HG02981 (cell line): ENCODE results near the gene SARDH.
"Not testable (repeated sequence)": the region's sequence is repeated elsewhere in the genome, so short reads cannot be mapped to it uniquely, and the experiment has no call there.

Experiments used
- ATAC-seq: cut with Tn5 transposase; IDR thresholded peaks from one replicate; pipeline ENCODE4 v1.9.1; 2021; ENCODE audit warnings: mild to moderate bottlenecking, moderate library complexity; ENCODE audit not compliant: unreplicated experiment

The SARDH gene

DNA sequence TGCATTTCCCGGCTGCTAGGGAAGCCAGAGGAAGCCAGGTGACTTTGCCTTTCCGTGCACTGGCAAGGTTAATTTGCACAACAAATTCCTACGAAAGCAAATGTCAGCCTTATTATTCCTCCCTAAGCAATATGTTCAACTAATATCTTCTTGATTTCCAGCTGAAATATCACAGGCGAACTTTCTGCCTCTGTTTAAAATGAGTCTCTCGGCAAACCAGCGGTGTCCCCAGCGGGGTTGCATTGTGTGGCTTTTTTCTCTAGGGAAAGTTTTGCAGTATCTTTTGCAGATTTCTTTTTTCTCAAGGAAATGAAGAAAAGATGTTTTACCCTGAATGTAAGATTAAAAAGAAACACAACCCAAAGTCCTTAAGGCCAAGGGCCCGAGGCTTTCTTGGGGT, 100.1 kb downstream of the SARDH start:
- no peak for ATAC-seq

DNA sequence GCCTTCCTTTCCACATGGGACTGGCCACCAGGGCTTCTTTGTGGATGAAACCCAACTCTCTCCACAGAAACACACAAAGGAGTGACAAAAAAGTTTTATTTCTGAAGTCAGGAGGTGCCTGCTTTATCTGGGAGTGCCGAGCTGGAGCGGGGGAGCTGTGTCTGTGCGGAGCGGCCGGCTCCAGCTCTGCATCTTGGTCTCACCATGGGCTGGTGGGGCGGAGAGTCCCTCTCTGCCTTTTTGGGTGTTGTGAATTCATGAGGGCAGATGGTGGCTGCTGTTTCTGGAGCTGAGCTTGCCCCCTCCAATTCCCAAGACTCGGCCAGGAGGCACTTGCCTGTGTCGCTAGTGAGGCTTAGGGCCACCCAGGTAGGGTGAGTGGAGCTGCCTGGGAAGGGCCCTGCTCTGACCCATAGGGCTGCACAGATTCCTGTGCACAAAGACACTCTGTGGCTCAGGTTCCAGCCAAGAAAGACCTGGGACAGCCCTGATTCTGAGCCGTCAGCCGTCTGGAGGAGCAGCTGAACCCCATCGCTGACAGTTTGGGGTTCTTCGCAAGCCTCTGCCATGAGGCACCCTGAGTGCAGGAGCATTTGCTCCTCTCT, 100.6 kb downstream of the SARDH start:
- no peak for ATAC-seq

DNA sequence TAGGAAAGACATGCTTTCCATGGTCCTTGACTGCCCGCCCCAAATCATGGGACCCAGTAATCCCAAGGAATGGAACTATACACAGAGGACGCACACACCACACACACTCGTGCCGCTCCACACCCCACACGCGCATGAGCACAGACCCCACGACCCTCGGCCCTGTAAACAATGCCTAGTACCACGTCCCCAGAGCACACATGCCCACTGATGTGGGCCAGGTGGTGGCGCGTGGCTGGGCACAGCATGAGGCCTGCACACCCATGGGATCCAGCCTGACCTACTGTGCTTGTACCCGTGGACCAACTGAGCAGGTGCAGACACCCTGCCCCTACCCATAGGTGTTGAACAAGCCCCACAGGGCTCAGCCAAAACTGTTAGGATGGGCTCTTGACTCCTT, 101.2 kb downstream of the SARDH start:
- no peak for ATAC-seq

DNA sequence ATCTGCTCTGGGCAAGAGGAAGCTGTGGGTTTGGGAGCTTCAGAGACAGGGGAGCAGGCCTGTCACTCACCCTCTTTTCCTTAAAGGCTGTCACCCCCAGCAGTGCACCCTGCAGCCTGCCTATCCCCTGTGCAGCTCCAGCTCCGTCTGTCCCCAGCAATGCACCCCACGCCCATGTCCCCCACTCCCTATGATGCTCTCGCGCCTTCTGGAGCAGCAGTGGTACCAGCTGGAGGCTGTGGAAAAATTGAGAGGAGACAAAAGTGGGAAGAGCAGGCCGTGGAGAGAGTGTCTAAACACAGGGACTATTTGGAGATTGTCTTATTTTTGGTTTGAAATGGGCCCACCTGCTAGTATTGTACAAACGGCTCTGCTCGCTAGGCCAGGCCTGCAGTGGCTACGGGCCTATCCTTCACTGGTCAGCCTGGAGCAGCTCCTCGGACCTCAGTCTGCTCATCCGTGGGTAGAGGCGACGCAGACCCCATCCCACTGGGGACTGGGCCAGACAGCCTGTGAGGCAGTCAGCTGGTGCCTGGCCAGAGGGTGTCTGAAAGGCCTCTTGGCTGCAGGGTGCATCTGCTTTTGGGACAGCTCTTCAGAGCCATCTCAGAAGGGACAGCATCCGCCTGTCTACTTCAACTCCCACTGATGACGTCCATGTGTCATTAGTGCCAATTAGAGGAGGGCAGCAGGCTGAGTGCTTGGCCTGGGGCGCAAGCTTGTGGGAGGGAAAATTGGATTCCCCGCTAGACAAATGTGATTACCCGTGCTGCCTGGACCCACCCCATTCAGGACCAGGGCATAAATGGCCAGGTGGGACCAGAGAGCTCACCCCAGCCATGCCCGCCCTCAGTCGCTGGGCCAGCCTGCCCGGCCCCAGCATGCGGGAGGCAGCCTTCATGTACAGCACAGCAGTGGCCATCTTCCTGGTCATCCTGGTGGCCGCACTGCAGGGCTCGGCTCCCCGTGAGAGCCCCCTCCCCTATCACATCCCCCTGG, 102.3 kb downstream of the SARDH start, which contains the start of gene DBH:
DBH (plus strand) TSS at position 831 of the 999 bp plus-strand sequence; CDS start at position 840, 9 bp downstream.
- no peak for ATAC-seq

DNA sequence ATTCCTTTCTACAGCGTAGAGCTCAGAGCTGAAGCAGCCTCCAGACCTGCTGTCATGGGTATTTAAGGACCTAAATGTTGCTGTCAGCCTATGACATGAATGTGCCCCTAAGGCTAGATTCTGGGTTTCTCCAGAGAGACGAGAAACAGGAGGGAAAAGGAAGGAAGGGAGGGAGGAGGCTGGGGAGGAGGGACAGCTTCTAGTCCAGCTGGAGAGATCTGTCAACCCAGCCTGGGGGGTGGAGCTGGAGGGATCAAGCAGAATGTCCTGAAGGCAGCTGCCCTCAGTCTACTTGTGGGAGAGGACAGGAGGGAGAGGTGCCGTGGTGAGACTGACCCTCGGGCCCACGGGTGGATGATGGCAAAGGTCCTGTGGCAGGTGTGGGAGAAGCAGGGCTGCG, 103.1 kb downstream of the SARDH start:
- no peak for ATAC-seq

DNA sequence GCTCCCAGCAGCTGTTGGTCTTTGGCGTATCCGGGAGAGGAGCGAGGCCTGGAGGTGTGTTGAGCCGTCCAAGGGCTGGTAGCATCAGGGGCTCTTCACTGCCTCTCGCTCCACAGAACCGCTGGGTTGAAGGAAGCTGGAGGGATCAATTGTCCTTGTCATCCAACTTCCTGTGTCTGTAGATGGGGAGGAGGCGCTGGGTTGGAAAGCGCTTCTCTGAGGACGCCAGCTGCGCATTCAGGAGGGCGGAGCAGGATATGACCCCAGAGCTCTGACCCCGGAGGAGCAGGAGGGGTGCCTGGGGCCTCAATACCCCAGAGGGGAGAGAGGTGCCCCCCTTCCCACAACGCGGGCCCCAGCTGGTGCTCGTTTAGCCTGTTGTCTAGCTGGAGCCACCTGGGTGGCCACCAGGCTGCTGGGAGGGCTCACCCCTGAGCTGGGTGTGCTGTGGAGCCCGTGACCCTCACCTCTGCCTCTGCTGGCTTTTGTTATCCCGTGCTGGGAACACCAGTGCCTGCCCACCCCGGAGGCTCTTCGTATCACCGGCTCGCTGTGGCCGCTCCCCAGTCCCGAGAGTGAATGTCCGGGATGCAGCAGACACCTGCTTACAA, 104.0 kb downstream of the SARDH start:
- no peak for ATAC-seq

DNA sequence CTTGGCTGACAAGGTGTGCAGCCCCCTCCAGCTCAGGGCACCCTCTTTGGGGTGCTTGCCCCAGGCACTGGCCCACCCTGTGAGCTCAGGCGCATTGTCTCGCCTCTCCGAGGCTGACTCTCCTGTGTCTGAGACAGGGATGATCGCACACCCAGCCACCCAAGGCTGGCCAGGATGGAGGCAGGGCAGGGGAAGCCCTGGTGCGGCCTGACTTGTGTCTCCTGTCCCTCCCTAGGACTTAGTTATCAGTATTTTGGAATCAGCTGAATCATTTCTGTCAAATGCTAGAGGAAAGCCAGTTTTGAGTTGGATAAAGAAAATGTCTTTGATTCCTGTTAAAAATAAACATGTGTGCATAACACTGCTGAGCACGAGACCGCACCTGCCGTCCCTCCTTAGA, 104.5 kb downstream of the SARDH start:
- no peak for ATAC-seq

DNA sequence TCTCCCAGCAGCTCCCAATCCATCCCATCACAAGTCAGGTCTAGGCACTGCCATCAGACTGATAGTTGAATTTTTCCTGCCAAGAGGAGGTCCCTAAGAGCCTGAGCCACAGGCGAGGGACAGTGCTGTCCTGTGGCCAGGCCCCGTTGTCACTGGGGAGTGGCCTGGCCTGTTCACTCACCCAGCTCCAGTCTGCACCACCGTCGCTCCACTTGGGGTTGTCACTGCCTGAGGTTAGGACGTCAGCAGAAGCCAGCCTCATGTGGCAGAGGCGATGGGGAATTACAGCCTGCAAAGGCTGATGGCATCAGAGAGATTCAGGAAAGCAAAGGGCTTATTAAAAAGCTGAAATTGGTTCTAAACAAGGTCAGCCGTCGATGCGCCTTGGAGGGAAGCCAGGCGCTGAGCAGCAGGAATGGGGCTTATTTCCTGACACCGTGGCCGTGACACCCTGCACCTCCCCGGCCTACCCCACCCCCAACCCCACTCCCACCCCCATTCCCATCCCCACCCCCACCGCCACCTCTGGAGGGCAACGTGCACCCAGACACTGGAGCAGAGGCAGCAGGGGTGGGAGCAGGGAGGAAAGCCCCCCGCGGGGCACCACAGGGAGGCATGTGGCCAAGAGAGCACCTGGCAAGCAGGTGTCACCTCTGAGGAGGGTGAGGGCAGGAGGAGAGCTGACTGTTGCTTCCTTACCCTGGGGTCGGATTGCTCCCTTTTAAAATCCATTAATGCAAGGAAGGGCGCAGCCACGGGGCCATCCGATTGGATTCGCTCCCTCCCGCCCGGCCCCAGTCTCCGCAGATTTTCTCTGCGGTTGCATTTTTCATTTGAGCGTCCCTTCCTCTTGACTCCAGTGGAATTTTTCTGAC, 105.1 kb downstream of the SARDH start:
- no peak for ATAC-seq

DNA sequence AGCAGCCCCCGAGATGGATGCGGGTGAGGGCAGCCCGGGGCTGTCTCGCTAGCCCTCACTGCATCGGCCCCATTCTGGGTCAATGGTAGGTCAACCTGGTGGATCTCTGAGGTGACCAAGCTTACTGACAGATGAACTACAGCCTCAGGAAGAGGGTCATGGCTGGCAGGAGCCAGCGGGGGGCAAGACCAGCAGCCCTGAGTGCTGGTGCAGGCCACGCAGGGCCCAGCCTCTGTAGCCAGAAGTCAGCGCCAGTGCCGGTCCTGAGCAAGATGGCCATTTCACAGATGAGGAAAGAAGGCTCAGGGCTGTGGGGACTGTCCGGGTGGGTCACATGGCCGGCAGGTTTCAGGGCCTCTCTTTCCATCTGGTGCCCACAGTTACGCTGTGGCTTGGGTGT, 107.0 kb downstream of the SARDH start:
- ATAC-seq: no peak

DNA sequence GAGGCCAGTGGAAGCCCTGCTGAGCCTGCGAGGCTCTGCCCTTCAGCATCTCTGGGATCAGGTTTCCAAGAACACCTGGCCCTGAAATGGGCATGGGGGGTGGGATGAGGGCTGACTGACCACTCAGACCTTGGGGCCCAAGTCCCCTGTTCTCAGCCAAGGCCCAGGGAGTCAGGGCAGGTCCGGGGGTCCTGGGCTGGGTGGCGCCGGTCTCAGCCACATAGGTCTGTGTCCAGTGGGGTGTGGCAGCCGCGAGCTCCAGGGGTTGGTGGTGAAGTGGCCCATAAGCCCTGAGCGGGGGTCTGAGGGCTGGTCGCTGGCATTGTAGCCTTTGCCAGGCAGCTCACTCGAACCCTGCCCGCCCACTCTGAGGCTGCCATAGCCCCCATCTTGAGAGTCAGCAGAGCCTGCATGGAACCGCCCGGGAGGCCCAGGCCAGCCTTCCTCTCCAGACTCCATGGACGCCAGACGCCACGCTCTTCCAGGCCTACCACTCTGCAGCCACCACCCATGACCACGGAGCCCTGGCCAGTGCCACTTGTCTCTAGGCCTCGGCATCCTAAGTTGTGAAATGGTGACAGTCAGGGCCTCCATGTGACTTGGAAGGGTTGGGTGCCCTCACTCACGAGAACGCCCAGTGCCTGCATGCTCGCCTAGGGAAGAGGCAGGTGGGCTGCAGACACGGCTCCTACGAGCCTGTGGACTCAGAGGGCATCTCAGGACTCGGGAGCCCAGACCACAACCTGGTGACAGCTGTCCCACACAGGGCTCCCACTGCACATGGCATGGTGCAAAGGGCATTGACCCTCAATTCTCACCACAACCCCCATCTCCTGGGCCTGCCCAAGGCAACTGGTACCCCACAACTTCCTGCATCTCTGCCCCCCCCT, 108.7 kb downstream of the SARDH start:
- no peak for ATAC-seq

DNA sequence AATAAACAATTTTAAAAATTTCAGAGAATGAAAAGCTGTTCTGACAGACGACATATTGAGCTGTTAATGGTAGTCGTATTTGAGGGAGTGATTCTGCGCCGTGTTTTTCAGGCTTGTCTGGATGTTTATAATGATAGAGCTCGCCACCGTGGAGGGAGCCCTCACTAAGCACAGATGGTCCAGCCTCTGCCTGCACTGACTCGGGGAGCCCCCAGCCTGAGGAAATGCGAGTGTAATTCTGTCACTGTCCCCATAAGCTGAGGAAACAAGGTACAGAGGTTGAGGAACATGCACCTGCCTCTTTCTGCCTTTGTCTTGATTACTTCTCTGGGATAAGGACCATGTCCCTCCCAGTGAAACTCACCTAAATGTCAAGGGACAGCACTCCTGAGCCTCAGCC, 109.4 kb downstream of the SARDH start:
- no peak for ATAC-seq

DNA sequence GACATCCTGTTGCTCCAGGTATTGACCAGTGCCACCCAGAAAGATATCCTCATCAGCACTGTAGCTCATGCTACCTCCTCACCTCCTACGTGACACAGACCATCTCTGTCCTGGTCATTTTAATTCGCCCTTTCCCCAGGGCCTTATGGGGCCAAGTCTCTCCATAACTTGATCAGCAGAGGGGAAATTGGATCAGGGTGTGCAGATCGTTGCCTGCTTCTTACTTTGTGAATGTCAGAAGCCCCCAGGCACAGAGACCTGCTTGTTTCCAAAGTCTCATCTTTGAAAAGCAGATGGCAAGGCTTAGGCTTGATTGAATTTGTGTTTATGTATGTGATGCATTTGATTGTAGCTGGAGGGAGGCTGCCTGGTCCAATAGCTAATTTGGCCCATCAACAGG, 110.8 kb downstream of the SARDH start:
- no peak for ATAC-seq

DNA sequence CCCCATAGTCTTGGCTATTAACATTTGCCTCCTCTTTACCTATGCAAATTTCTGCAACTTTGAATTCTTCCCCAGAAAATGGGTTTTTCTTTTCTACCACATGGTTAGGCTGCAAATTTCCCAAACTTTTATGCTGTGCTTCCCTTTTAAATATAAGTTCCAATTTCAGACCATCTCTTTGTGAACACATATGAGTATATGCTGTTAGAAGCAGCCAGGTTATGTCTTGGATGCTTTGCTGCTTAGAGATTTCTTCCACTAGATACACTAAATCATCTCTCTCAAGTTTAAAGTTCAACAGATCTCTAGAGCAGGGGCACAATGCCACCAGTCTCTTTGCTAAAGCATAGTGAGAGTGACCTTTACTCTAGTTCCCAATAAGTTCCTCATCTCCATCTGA, 112.1 kb downstream of the SARDH start:
- ATAC-seq: not testable (repeated sequence)

DNA sequence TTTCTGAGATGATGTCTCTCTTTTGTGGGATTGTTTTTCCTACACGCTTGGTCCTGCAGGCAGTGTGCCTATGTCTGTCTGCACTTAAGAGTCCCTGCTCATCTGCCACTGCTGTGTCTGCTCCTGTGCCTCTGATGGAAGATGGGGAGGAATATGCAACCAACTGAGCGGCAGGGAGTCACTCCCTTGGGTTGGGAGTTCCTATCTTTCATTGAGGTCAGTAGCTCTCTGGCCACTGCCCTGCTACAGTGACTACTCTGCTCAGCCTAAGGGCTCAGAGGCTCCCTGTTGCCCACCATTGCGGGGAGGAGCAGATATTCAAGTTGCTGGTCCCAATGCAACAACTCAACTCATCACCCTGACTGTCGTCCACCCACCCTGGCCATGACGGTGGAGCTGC, 115.6 kb downstream of the SARDH start:
- ATAC-seq: no peak

DNA sequence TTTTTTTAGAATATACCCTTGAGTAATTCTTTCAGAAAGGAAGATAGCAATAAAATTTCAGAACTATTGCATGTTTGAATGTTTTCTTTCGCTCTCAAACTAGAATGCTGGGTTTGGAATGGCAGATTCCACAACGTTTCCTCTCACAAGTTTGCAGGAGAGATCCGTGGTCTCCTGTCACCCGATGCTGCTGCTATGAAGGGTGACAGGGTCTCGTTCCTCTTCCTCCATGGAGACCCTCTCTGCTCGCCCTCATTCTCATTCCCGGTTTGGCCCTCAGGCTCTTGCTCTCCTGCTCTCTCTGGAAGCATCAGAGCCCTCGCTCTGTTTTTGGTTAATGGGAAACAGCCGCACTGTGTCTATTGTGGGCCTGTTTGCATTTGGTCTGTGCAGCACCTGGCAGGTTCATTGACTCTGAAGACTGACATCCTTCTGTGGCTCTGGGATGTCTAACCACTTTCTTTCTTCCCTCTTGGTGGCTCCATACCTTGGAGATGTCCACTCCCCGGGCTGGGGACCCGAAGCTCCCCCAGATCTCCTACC, 116.4 kb downstream of the SARDH start:
- no peak for ATAC-seq

DNA sequence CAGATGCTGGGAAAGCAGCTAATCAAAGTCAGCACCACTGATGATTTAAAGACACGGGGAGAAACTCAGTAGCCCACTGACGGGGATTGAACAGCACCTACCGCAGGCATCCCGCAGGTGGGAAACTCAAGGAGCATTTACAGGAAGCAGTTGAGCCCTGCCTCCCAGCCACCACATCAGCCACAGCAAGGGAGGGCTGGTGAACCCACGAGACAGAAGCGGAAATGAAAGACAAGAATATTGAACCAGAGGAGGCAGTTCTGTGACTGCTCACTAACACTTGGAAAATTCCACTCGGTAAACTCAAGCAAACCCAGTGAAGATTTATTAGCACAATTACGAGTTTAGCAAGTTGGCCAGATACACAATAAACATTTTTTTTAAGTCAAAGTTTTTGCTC, 118.4 kb downstream of the SARDH start:
- ATAC-seq: no peak

DNA sequence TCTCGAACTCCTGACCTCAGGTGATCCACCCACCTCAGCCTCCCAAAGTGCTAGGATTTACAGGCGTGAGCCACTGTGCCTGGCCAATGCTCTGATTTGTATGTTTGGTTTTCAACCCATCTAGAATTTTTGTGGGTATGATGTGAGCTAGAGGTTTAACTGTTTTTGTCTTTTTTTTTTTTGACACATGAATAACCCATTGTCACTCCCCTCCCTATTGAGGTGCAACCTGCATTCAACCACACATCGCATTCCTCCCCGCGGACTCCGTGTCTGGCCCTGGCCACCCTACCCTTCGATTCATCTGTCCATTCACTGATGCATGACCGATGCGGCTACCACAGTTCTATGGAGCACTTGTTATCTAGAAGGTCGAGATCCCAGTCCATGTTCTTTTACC, 119.4 kb downstream of the SARDH start:
- ATAC-seq: no peak

DNA sequence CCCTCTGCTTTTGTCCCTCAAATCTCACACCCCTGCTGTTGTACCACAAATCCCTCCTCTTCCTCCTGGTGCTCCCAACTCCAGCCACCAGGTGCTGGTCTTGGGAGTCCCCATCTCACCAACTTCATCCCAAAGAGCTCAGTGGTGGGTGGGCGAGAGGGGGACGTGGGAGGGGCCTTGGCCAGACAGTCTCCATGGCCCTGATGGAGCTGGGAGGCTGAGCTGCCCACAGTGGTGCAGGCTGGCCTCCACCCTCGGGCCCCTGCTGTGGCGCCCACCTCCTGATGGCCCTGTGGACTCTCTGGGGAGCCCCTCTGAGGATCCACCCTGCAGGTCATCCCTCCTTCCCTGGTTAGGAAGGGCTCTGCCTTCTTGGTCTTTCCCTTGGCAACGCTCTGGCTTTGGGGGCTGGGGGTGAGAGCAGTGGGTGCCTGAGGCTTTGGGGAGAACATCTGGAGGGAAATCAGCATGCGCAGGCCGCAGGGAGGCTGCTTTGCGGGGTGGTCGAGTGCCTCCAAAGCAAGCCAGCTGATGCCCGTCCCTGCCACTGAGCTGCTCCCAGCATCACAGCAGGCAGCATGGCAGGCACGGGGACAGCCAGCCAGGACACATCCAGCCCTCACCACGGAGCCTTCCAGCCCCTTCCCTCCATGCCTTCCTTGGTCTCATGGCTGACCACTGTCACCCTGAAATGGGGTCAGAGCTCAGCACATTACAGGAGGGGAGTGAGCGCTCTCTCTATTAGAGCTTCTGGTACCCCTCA, 121.3 kb downstream of the SARDH start:
- ATAC-seq: no peak
